ENCODE data around the gene TBCD. TPM values are rescaled to one million over a fixed set of nuclear protein-coding genes. Genes with fewer than 3 reads are reported as not detected.

The TBCD gene
- total RNA-seq, 1 experiment from 2014 or later: 129 TPM

GRCh38 chr17:82948957-82949356, 197.1 kb downstream of the TBCD start:
- H4K5ac ChIP-seq (ENCODE audit: insufficient read length, low read depth, low read length): no peak overlapping the region
- H3K9ac ChIP-seq (ENCODE audit: extremely low read depth, insufficient read length, low read length): no peak overlapping the region
- Mint-ChIP-seq H3K36me3 (ENCODE audit: insufficient read depth in 1 of 3, low read depth in 3 of 3) (peaks cover 84 to 93% (median 92%) of the 10 kb centered on the region in 3 experiments), H3K4me3 (no peak overlapping the region), H3K4me1 (no peaks in the 10 kb centered on the region), H3K27ac (no peak overlapping the region), H3K27me3 (ENCODE audit: low read depth) (peaks cover 39% of the 10 kb centered on the region), H3K9me3 (peaks cover 97 to 100% of the 10 kb centered on the region in 2 experiments)
- no peak overlapping the region for H2BK12ac ChIP-seq (ENCODE audit: insufficient read length, low read depth, low read length)
- H3K79me1 ChIP-seq (ENCODE audit: insufficient read depth, low read depth, low read length, poor library complexity, severe bottlenecking): no peaks in the 10 kb centered on the region
- no peak overlapping the region for H2BK15ac ChIP-seq (ENCODE audit: low read depth, low read length)
- H3T11ph ChIP-seq (ENCODE audit: low read length): no peak overlapping the region
- H3K27ac ChIP-seq (ENCODE audit: insufficient read length, low read depth, low read length): no peak overlapping the region
- H2AK5ac ChIP-seq (ENCODE audit: insufficient read length, low read length): no peak overlapping the region
- no peaks in the 10 kb centered on the region for H3K23me2 ChIP-seq (ENCODE audit: insufficient read length, low read depth, low read length, poor library complexity, severe bottlenecking)
- no peaks in the 10 kb centered on the region for H4K20me1 ChIP-seq (ENCODE audit: control insufficient read depth, insufficient read depth, insufficient read length)
- H2AFZ ChIP-seq (ENCODE audit: low read length): no peak overlapping the region
- no peak overlapping the region for H4K91ac ChIP-seq (ENCODE audit: insufficient read length, low read depth, low read length)
- H2BK5ac ChIP-seq (ENCODE audit: insufficient read length, low read length): no peak overlapping the region
- no peak overlapping the region for H3K14ac ChIP-seq (ENCODE audit: insufficient read depth, low read length)
- no peak for TF ChIP-seq CTCF (conservative IDR thresholded peaks at IDR 0.05)
- no peaks in the 10 kb centered on the region for H3K27me3 ChIP-seq (ENCODE audit: insufficient read depth, low read length)
- H2BK20ac ChIP-seq (ENCODE audit: low read depth, low read length, poor library complexity, severe bottlenecking): no peak overlapping the region
- H3K4ac ChIP-seq (ENCODE audit: low read depth, low read length): no peak overlapping the region
- no peak overlapping the region for H3K4me2 ChIP-seq (ENCODE audit: insufficient read depth, insufficient read length, low read length)
- no peak overlapping the region for H2BK120ac ChIP-seq (ENCODE audit: low read depth, low read length, poor library complexity, severe bottlenecking)
- H3K9me3 ChIP-seq (ENCODE audit: control insufficient read depth, low read depth, low read length): peaks cover 79% of the 10 kb centered on the region
- H3K18ac ChIP-seq (ENCODE audit: insufficient read length, low read depth, low read length): no peak overlapping the region
- H3K23ac ChIP-seq (ENCODE audit: insufficient read length, low read depth, low read length): no peak overlapping the region
- H4K8ac ChIP-seq (replicated peaks; ENCODE audit: insufficient read length, low read depth, low read length): no peak overlapping the region
- H3K56ac ChIP-seq (ENCODE audit: insufficient read length, low read depth, low read length): no peak overlapping the region
- WGBS (ENCODE audit: extremely low coverage, insufficient read length, low lambda C conversion rate): no CpG with 5 or more reads among the region's 5 CpGs
- H3K79me2 ChIP-seq (ENCODE audit: insufficient read depth, low read length): no peaks in the 10 kb centered on the region
- no peak for DNase-seq
- H3K4me1 ChIP-seq (ENCODE audit: insufficient read depth, low read length): no peaks in the 10 kb centered on the region
